H1 (cell line): ENCODE data around the gene KRTAP9-7. TPM values are rescaled to one million over a fixed set of nuclear protein-coding genes. Genes with fewer than 3 reads are reported as not detected.

Source experiments
- CTCF ChIA-PET: fragments of 300-600 bp; sonication (Branson Sonifier 250); formaldehyde crosslinking; loops from one replicate; lab custom pipeline; 2021; ENCODE audit not compliant: partially characterized antibody; lab: Charles Lee
- POLR2A ChIA-PET: fragments of 300-600 bp; sonication (Branson Sonifier 250); formaldehyde crosslinking; loops from one replicate; lab custom pipeline; 2021; ENCODE audit warnings: inconsistent platforms; ENCODE audit not compliant: partially characterized antibody; lab: Charles Lee
- DNase-seq, 2 experiments: peaks; one replicate each; pipeline versions ENCODE4 v3.0.0 to v3.0.0-alpha.2; 2010 to 2022; ENCODE audit warnings: low spot score in 2 of 2, low read depth in 1 of 2, mixed read lengths in 1 of 2
- FAIRE-seq: peaks from 2 replicates; lab custom pipeline; 2011; peaks lifted over from hg19 to GRCh38; lab: Jason Lieb, UNC
- H2AFZ ChIP-seq: 2 replicates; pipeline ENCODE4 v1.8.1; 2012; ENCODE audit warnings: low read length, inconsistent platforms
- H2AK5ac ChIP-seq: 2 replicates; pipeline ENCODE4 v1.6.1; 2013; ENCODE audit warnings: low read depth, low read length
- H2BK120ac ChIP-seq: replicated peaks from 2 replicates; pipeline ENCODE3; 2013; ENCODE audit warnings: low read depth, low read length, inconsistent platforms
- H2BK12ac ChIP-seq: 2 replicates; pipeline ENCODE4 v1.6.1; 2013; ENCODE audit warnings: low read depth, low read length
- H2BK15ac ChIP-seq: 2 replicates; pipeline ENCODE4 v1.6.1; 2013; ENCODE audit warnings: low read length
- H2BK20ac ChIP-seq: 2 replicates; pipeline ENCODE4 v1.6.1; 2013; ENCODE audit warnings: low read length
- H2BK5ac ChIP-seq: 2 replicates; pipeline ENCODE4 v1.6.1; 2013; ENCODE audit warnings: low read depth, low read length
- H3K14ac ChIP-seq: 2 replicates; pipeline ENCODE4 v1.6.1; 2013; ENCODE audit warnings: inconsistent platforms; ENCODE audit not compliant: insufficient read length
- H3K18ac ChIP-seq: 2 replicates; pipeline ENCODE4 v1.6.1; 2013; ENCODE audit warnings: low read length; ENCODE audit errors: extremely low read depth
- H3K23ac ChIP-seq: 2 replicates; pipeline ENCODE4 v1.6.1; 2013; ENCODE audit warnings: inconsistent platforms; ENCODE audit not compliant: insufficient read length
- H3K23me2 ChIP-seq: 2 replicates; pipeline ENCODE4 v1.6.1; 2013; ENCODE audit warnings: low read depth, low read length
- H3K27ac ChIP-seq: 2 replicates; pipeline ENCODE4 v1.6.1; 2011; ENCODE audit warnings: low read depth, low read length, inconsistent platforms
- H3K27me3 ChIP-seq, 4 experiments: replicated peaks in 1 of 4; 1 replicate in 1 of 4; 2 replicates in 3 of 4; pipeline versions ENCODE4 v1.6.1 to v1.8.1; 2011 to 2013; ENCODE audit warnings: low read length in 3 of 4, mild to moderate bottlenecking in 3 of 4, inconsistent platforms in 2 of 4, mixed read lengths in 2 of 4, moderate library complexity in 1 of 4; ENCODE audit not compliant: control insufficient read depth in 3 of 4, insufficient read depth in 3 of 4; ENCODE audit errors: extremely low read depth in 1 of 4
- H3K36me3 ChIP-seq, 4 experiments: 2 replicates each; pipeline versions ENCODE4 v1.6.1 to v1.8.1; 2011 to 2013; ENCODE audit warnings: mild to moderate bottlenecking in 4 of 4, low read length in 3 of 4, moderate library complexity in 2 of 4, control low read depth in 1 of 4, inconsistent platforms in 1 of 4; ENCODE audit not compliant: insufficient read depth in 4 of 4, control insufficient read depth in 2 of 4
- H3K4ac ChIP-seq: replicated peaks from 2 replicates; pipeline ENCODE3; 2013; ENCODE audit warnings: low read length, low read depth, mixed read lengths, inconsistent platforms; ENCODE audit not compliant: insufficient read length
- H3K4me1 ChIP-seq, 4 experiments: replicated peaks in 1 of 4; 1 replicate in 1 of 4; 2 replicates in 3 of 4; pipeline versions ENCODE4 v1.6.1 to v1.8.1; 2011 to 2013; ENCODE audit warnings: low read length in 3 of 4, inconsistent platforms in 2 of 4, mixed read lengths in 1 of 4; ENCODE audit not compliant: insufficient read depth in 4 of 4, control insufficient read depth in 3 of 4
- H3K4me2 ChIP-seq, 2 experiments: 2 replicates each; pipeline versions ENCODE4 v1.6.1 to v1.8.1; 2011 to 2013; ENCODE audit warnings: low read depth in 2 of 2, low read length in 2 of 2, control low read depth in 1 of 2, inconsistent platforms in 1 of 2, mild to moderate bottlenecking in 1 of 2; ENCODE audit not compliant: insufficient read depth in 1 of 2
- H3K4me3 ChIP-seq, 4 experiments: fragments of 200-600, 300-600 bp in 1 of 4; sonication (generic), shearing (Covaris generic), sonication (Bioruptor Twin) in 1 of 4; 2 replicates each; pipeline versions ENCODE4 v1.5.1 to v1.8.1; 2011 to 2016; ENCODE audit warnings: low read length in 4 of 4, low read depth in 3 of 4, control low read depth in 2 of 4, inconsistent platforms in 2 of 4, mild to moderate bottlenecking in 2 of 4, mixed read lengths in 1 of 4, moderate library complexity in 1 of 4; ENCODE audit not compliant: insufficient read depth in 2 of 4; ENCODE audit errors: extremely low read depth in 1 of 4
- H3K56ac ChIP-seq: replicated peaks from 2 replicates; pipeline ENCODE3; 2013; ENCODE audit warnings: low read depth, mild to moderate bottlenecking, mixed read lengths, low read length, inconsistent platforms; ENCODE audit not compliant: insufficient read length
- H3K79me1 ChIP-seq: 2 replicates; pipeline ENCODE4 v1.6.1; 2013; ENCODE audit warnings: low read depth, low read length, control low read depth
- H3K79me2 ChIP-seq, 2 experiments: 2 replicates each; pipeline versions ENCODE4 v1.6.1 to v1.8.1; 2012 to 2013; ENCODE audit warnings: low read length in 2 of 2, mild to moderate bottlenecking in 2 of 2, inconsistent platforms in 1 of 2; ENCODE audit not compliant: insufficient read depth in 2 of 2, control insufficient read depth in 1 of 2
- H3K9ac ChIP-seq, 4 experiments: replicated peaks in 1 of 4; 1 replicate in 1 of 4; 2 replicates in 3 of 4; pipeline versions ENCODE4 v1.6.1 to v1.8.1; 2011 to 2013; ENCODE audit warnings: low read depth in 3 of 4, low read length in 3 of 4, control low read depth in 2 of 4, mild to moderate bottlenecking in 2 of 4, moderate library complexity in 2 of 4, inconsistent platforms in 1 of 4; ENCODE audit errors: extremely low read depth in 1 of 4
- H3K9me3 ChIP-seq, 2 experiments: 2 replicates each; pipeline versions ENCODE4 v1.6.1 to v1.8.1; 2012 to 2013; ENCODE audit warnings: mild to moderate bottlenecking in 2 of 2, moderate library complexity in 2 of 2, control low read depth in 1 of 2, inconsistent platforms in 1 of 2, low read depth in 1 of 2, low read length in 1 of 2, mixed read lengths in 1 of 2; ENCODE audit not compliant: insufficient read depth in 2 of 2
- H4K20me1 ChIP-seq, 2 experiments: replicated peaks in 1 of 2; 2 replicates each; pipeline versions ENCODE3 to v1.8.1; 2011 to 2013; ENCODE audit warnings: inconsistent platforms in 2 of 2, low read length in 2 of 2, mild to moderate bottlenecking in 1 of 2; ENCODE audit not compliant: insufficient read depth in 2 of 2, control insufficient read depth in 1 of 2
- H4K5ac ChIP-seq: 2 replicates; pipeline ENCODE4 v1.6.1; 2013; ENCODE audit warnings: low read length, low read depth, mixed read lengths, inconsistent platforms; ENCODE audit not compliant: insufficient read length
- H4K8ac ChIP-seq: 2 replicates; pipeline ENCODE4 v1.8.0; 2013; ENCODE audit warnings: mild to moderate bottlenecking, moderate library complexity, low read length, inconsistent platforms; ENCODE audit not compliant: insufficient read depth; ENCODE audit errors: extremely low read depth
- H4K91ac ChIP-seq: replicated peaks from 2 replicates; pipeline ENCODE3; 2013; ENCODE audit warnings: low read length, mixed read lengths, inconsistent platforms; ENCODE audit not compliant: insufficient read length
- ASH2L ChIP-seq: fragments of 200-600, 300-600 bp; sonication (generic); IDR thresholded peaks from one replicate; pipeline ENCODE4 v1.7.1; 2017; ENCODE audit warnings: low read length
- NANOG ChIP-seq: IDR thresholded peaks from 2 replicates; pipeline ENCODE4 v1.6.1; 2011; ENCODE audit warnings: low read length, low read depth, mild to moderate bottlenecking, inconsistent platforms; ENCODE audit not compliant: insufficient read depth, poor library complexity, severe bottlenecking
- SP4 ChIP-seq: IDR thresholded peaks from 2 replicates; pipeline ENCODE4 v1.6.1; 2012; ENCODE audit warnings: low read length, inconsistent platforms
- WGBS, 2 experiments: shearing (Covaris generic) in 1 of 2; methylation state at CpG; one replicate each; pipeline versions ENCODE4 v1.1.6 to v1.1.7; 2013 to 2015; ENCODE audit warnings: low lambda C conversion rate in 2 of 2, mixed read lengths in 2 of 2, inconsistent platforms in 1 of 2, low coverage in 1 of 2, missing lambda C conversion rate in 1 of 2; ENCODE audit not compliant: insufficient replicate concordance in 2 of 2, insufficient coverage in 1 of 2, insufficient read length in 1 of 2; ENCODE audit errors: extremely low coverage in 1 of 2, missing lambda C conversion rate in 1 of 2; 5-methylcytosine and 5-hydroxymethylcytosine counted together
- polyA plus RNA-seq, 7 experiments: library from polyadenylated mRNA; depleted of rRNA in 3 of 7; stranded (reverse) in 5 of 7; unstranded in 2 of 7; fragments of >200 nt in 5 of 7; fragments of 200-250 nt in 2 of 7; gene quantifications; 1 replicate in 5 of 7; 2 replicates in 1 of 7; 4 replicates in 1 of 7; pipeline versions ENCODE4 v1.2.1 to v1.2.3, GENCODE V29; 2011 to 2013; ENCODE audit warnings: missing spikeins in 2 of 7, mixed read lengths in 2 of 7
- total RNA-seq: library from RNA; stranded (reverse); fragmentation: NEBNext Ultra II Directional; extraction: Animal tissue kit (Norgen Biotek cat#: 25700); gene quantifications from 2 replicates; pipeline ENCODE4 v1.2.1, GENCODE V29; 2021
- TF ChIP-seq, protein P1 (sequence below): IDR thresholded peaks from 2 replicates; pipeline ENCODE4 v1.6.1; 2012; ENCODE audit warnings: inconsistent platforms

KRTAP9-7 gene
- total and polyA plus RNA-seq, 2 of the 8 experiments (the other 6 are each of a cell fraction or from before 2014, with no cell fraction given): not detected

DNA sequence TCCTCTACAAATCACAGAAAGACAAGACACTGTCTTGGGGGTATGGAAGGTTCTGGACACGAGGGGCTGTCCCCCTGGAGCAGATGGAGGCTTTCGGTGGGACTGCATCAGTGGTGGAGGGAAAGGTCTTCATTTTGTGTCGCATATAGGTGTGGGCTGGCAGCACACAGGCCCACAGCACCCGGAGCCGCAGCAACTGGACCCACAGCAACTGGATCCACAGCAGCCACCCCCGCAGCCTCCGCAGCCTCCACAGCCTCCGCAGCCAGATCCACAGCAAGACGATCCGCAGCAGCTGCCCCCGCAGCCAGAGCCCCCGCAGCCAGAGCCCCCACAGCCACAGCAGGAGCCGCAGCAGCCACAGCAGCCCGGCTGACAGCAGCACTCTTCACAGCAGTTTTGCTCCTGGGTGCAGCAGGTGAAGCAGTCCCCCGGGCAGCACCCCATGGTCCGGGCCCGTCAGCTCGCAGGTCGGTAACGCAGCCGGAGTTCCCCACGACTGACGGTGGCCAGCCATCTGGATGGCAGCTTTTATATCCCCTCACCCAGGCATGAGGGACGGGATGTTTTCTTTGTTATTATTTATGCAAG is 39.8 kb downstream of the KRTAP9-7 start, which contains the start of gene KRTAP17-1:
Gene KRTAP17-1, minus strand, starts transcription at position 507 of the 591 bp plus-strand sequence. Its CDS starts 60 bp downstream, at position 447.
- Histone ChIP-seq H3K23me2 (no peaks in the 10 kb centered on the region), H3K23ac (no peak within 1 kb of the TSS), H2AFZ (no peak within 1 kb of the TSS), H3K79me1 (no peaks in the 10 kb centered on the region), H3K56ac (no peak within 1 kb of the TSS), H2BK12ac (no peak within 1 kb of the TSS), H3K4me3 (no peak within 1 kb of the TSS), H4K91ac (no peak within 1 kb of the TSS), H3K27me3 (no peaks in the 10 kb centered on the region), H2BK20ac (no peak within 1 kb of the TSS), H2BK5ac (no peak within 1 kb of the TSS), H3K4me1 (0 out of 7 replicates have a peak, but pooled peaks cover 0 to 2% (median 0%) of the 10 kb centered on the region in 4 experiments), H3K9ac (no peak within 1 kb of the TSS), H2BK120ac (no peak within 1 kb of the TSS), H2AK5ac (no peak within 1 kb of the TSS), H2BK15ac (no peak within 1 kb of the TSS), H3K79me2 (no peaks in the 10 kb centered on the region), H3K9me3 (0 out of 4 replicates have a peak, but pooled peaks cover 0 to 5% of the 10 kb centered on the region in 2 experiments), H4K20me1 (no peaks in the 10 kb centered on the region), H3K4me2 (no peak within 1 kb of the TSS), H3K4ac (no peak within 1 kb of the TSS), H3K36me3 (no peaks in the 10 kb centered on the region), H3K14ac (no peak within 1 kb of the TSS), H4K5ac (no peak within 1 kb of the TSS), H3K18ac (no peak within 1 kb of the TSS), H3K27ac (no peak within 1 kb of the TSS), H4K8ac (peak within 1 kb of the TSS; percentile 48; the same call in 1 of the 2 replicates)
- WGBS, 2 experiments: 90% methylated on average over 24 of the region's 24 CpGs; no CpG with 5 or more reads in 1 of the 2 experiments
- FAIRE-seq (no peak), DNase-seq (no peak)
- ChIA-PET CTCF (interaction anchor here (2.7 to 3.5 kb wide), 2 partner anchors 8 to 14 kb away, joined by 9 to 31 read pairs; no protein-coding TSS in a partner anchor), POLR2A (no interaction called here)
- TF ChIP-seq SP4: no peak
- TF ChIP-seq, protein P1, sequence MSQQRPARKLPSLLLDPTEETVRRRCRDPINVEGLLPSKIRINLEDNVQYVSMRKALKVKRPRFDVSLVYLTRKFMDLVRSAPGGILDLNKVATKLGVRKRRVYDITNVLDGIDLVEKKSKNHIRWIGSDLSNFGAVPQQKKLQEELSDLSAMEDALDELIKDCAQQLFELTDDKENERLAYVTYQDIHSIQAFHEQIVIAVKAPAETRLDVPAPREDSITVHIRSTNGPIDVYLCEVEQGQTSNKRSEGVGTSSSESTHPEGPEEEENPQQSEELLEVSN: no peak
- no peak for TF ChIP-seq NANOG
- TF ChIP-seq ASH2L: no peak
